ENCODE data around the gene ECHS1.

- TF ChIP-seq CTCF (IDR thresholded peaks at IDR 0.05) = no peak
- TF ChIP-seq POLR2A (IDR thresholded peaks at IDR 0.05) = no peak
These were observed 6.9 kb upstream of the ECHS1 start for GRCh38 chr10:133379801-133380666.
